Uterus (tissue), 2 donors: ENCODE measurements around the gene KCND3.

Source experiments
- POLR2A ChIP-seq, 2 donors: fragments of 450-650 bp; IDR thresholded peaks; one replicate each; pipeline ENCODE4 v1.6.1; 2016; ENCODE audit warnings: antibody characterized with exemption in 2 of 2, mild to moderate bottlenecking in 1 of 2, moderate library complexity in 1 of 2
- TF ChIP-seq, protein P1 (sequence below), 4 experiments: fragments of 200-600 bp in 2 of 4; fragments of 450-650 bp in 2 of 4; sonication (generic) in 2 of 4; IDR thresholded peaks; one replicate each; pipeline ENCODE4 v1.5.1; 2016 to 2019; ENCODE audit warnings: antibody characterized with exemption in 4 of 4, mild to moderate bottlenecking in 2 of 4, moderate library complexity in 1 of 4

DNA sequence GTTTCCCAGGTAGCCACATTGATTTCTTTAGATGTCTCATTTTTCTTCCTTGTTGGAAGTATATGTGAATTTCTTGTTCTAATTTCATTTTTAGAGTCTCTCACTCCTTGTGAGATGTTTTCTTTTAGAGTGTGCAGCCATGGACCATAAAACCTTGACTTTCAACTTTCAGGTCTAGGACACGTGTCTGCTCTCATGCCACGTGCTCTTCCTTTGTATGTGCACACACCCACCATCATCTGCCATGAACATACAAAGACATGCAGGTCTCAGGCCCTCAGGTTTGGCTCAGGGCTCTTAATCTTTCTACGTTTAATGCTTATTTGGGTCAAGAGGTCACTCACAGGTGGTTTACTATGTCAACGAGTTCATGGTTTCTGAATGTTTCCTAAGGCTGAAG lies 163.2 kb downstream of the KCND3 start:
- TF ChIP-seq, protein P1, sequence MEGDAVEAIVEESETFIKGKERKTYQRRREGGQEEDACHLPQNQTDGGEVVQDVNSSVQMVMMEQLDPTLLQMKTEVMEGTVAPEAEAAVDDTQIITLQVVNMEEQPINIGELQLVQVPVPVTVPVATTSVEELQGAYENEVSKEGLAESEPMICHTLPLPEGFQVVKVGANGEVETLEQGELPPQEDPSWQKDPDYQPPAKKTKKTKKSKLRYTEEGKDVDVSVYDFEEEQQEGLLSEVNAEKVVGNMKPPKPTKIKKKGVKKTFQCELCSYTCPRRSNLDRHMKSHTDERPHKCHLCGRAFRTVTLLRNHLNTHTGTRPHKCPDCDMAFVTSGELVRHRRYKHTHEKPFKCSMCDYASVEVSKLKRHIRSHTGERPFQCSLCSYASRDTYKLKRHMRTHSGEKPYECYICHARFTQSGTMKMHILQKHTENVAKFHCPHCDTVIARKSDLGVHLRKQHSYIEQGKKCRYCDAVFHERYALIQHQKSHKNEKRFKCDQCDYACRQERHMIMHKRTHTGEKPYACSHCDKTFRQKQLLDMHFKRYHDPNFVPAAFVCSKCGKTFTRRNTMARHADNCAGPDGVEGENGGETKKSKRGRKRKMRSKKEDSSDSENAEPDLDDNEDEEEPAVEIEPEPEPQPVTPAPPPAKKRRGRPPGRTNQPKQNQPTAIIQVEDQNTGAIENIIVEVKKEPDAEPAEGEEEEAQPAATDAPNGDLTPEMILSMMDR (IDR thresholded peaks at IDR 0.05) = no peak
- TF ChIP-seq POLR2A (IDR thresholded peaks at IDR 0.05) = no peak
